WTC11 (cell line): ENCODE measurements around the gene PPP4R4.

Source experiments
- CTCF ChIP-seq: fragments of 200-600 bp; IDR thresholded peaks from 2 replicates; pipeline ENCODE4 v1.8.0; 2022; ENCODE audit warnings: antibody characterized with exemption
- NR1H2 ChIP-seq: sonication (generic); formaldehyde crosslinking; IDR thresholded peaks from 2 replicates; pipeline ENCODE4 v1.9.0; 2021; ENCODE audit warnings: mild to moderate bottlenecking, moderate library complexity, missing genetic modification reagents
- RELA ChIP-seq: sonication (generic); formaldehyde crosslinking; IDR thresholded peaks from 2 replicates; pipeline ENCODE4 v1.8.1; 2022; ENCODE audit warnings: missing genetic modification reagents, mild to moderate bottlenecking, borderline replicate concordance
- RORB ChIP-seq: fragments of 250-450 bp; sonication (Bioruptor Pico); IDR thresholded peaks from 2 replicates; pipeline ENCODE4 v1.9.0; 2021; ENCODE audit warnings: mild to moderate bottlenecking

- TF ChIP-seq CTCF (no peak), RELA (no peak), NR1H2 (no peak), RORB (CRISPR knock-in tag) (no peak)
These were observed 114.7 kb downstream of the PPP4R4 start for GRCh38 chr14:94288610-94289465.
